SK-N-SH (cell line): ENCODE data around the gene SAPCD2. TPM values are rescaled to one million over a fixed set of nuclear protein-coding genes. Genes with fewer than 3 reads are reported as not detected.

ENCODE experiments used
- CTCF ChIA-PET: fragments of 300-600, 350-600 bp; formaldehyde crosslinking; extraction: SDS; loops from one replicate; lab custom pipeline; 2021; lab: Yijun Ruan, JAX
- POLR2A ChIA-PET: fragments of 350-600 bp; sonication (Branson Sonifier 250); formaldehyde crosslinking; extraction: SDS; loops from one replicate; lab custom pipeline; 2020; ENCODE audit warnings: antibody characterized with exemption, inconsistent platforms; lab: Yijun Ruan, JAX
- DNase-seq: peaks from one replicate; pipeline ENCODE4 v3.0.0; 2012
- H2AFZ ChIP-seq: fragments of 200-600 bp; sonication (generic); 2 replicates; pipeline ENCODE4 v1.8.1; 2016; ENCODE audit warnings: antibody characterized with exemption, mild to moderate bottlenecking, low read depth
- H3F3A ChIP-seq: fragments of 200-600 bp; sonication (generic); replicated peaks from 2 replicates; pipeline ENCODE3; 2016; ENCODE audit warnings: antibody characterized with exemption, mild to moderate bottlenecking; ENCODE audit not compliant: insufficient read depth
- H3K27ac ChIP-seq, 2 experiments: fragments of 200-500 bp in 1 of 2; fragments of 200-600 bp in 1 of 2; sonication (Bioruptor generic) in 1 of 2; sonication (generic), shearing (Covaris generic) in 1 of 2; 2 replicates each; pipeline versions ENCODE4 v1.5.1 to v1.6.1; 2014 to 2016; ENCODE audit warnings: low read depth in 2 of 2, inconsistent platforms in 1 of 2, low read length in 1 of 2, mild to moderate bottlenecking in 1 of 2, mixed read lengths in 1 of 2
- H3K27me3 ChIP-seq: fragments of 200-600 bp; sonication (generic), shearing (Covaris generic); 2 replicates; pipeline ENCODE4 v1.6.1; 2016; ENCODE audit warnings: mixed run types; ENCODE audit not compliant: insufficient read depth
- H3K36me3 ChIP-seq, 2 experiments: fragments of 200-500 bp in 1 of 2; fragments of 200-600 bp in 1 of 2; sonication (Bioruptor generic) in 1 of 2; sonication (generic) in 1 of 2; replicated peaks in 1 of 2; 2 replicates each; pipeline versions ENCODE3 to v1.5.1; 2014 to 2016; ENCODE audit warnings: low read length in 1 of 2, mild to moderate bottlenecking in 1 of 2; ENCODE audit not compliant: insufficient read depth in 2 of 2, control insufficient read depth in 1 of 2
- H3K4me1 ChIP-seq, 2 experiments: fragments of 200-500 bp in 1 of 2; fragments of 200-600 bp in 1 of 2; sonication (Bioruptor generic) in 1 of 2; sonication (generic), shearing (Covaris generic) in 1 of 2; 2 replicates each; pipeline versions ENCODE4 v1.5.1 to v1.6.1; 2014 to 2016; ENCODE audit warnings: low read depth in 1 of 2, low read length in 1 of 2, mixed run types in 1 of 2; ENCODE audit not compliant: insufficient read depth in 2 of 2, control insufficient read depth in 1 of 2
- H3K4me2 ChIP-seq: fragments of 200-600 bp; sonication (generic), shearing (Covaris generic); 2 replicates; pipeline ENCODE4 v1.6.1; 2017; ENCODE audit warnings: mixed run types
- H3K4me3 ChIP-seq, 2 experiments: fragments of 200-500 bp in 1 of 2; fragments of 200-600 bp in 1 of 2; sonication (Bioruptor generic) in 1 of 2; sonication (generic), shearing (Covaris generic) in 1 of 2; 2 replicates each; pipeline versions ENCODE4 v1.5.1 to v1.8.1; 2014 to 2016; ENCODE audit warnings: low read depth in 2 of 2, inconsistent platforms in 1 of 2, low read length in 1 of 2, mild to moderate bottlenecking in 1 of 2, mixed read lengths in 1 of 2, moderate library complexity in 1 of 2
- H3K79me2 ChIP-seq: fragments of 200-600 bp; sonication (generic); 2 replicates; pipeline ENCODE4 v1.8.1; 2017; ENCODE audit warnings: mild to moderate bottlenecking; ENCODE audit not compliant: insufficient read depth
- H3K9ac ChIP-seq: fragments of 200-600 bp; sonication (generic); 2 replicates; pipeline ENCODE4 v1.6.1; 2017; ENCODE audit warnings: mixed run types
- H3K9me2 ChIP-seq: fragments of 200-600 bp; sonication (generic); 2 replicates; pipeline ENCODE4 v1.6.1; 2017; ENCODE audit warnings: mixed run types
- H3K9me3 ChIP-seq: fragments of 200-600 bp; sonication (generic); 2 replicates; pipeline ENCODE4 v1.6.1; 2017; ENCODE audit warnings: mixed run types, mild to moderate bottlenecking, moderate library complexity
- H4K20me1 ChIP-seq: fragments of 200-600 bp; sonication (generic); 2 replicates; pipeline ENCODE4 v1.6.1; 2017; ENCODE audit warnings: mild to moderate bottlenecking, mixed run types; ENCODE audit not compliant: insufficient read depth
- CHD2 ChIP-seq: fragments of 150-350 bp; IDR thresholded peaks from 2 replicates; pipeline ENCODE4 v1.6.1; 2018; ENCODE audit warnings: low read length; ENCODE audit not compliant: partially characterized antibody
- ELF1 ChIP-seq: IDR thresholded peaks from 2 replicates; pipeline ENCODE4 v1.4.0; 2012
- EZH2phosphoT487 ChIP-seq: fragments of 200-600 bp; sonication (generic); IDR thresholded peaks from 2 replicates; pipeline ENCODE4 v1.6.1; 2017; ENCODE audit warnings: low read depth, mixed run types, mild to moderate bottlenecking, antibody characterized with exemption, moderate library complexity, borderline replicate concordance
- PBX3 ChIP-seq: IDR thresholded peaks from 2 replicates; pipeline ENCODE4; 2012
- POLR2AphosphoS5 ChIP-seq: IDR thresholded peaks from 2 replicates; pipeline ENCODE4 v1.6.1; 2012; ENCODE audit warnings: low read depth, low read length
- TCF12 ChIP-seq: IDR thresholded peaks from 2 replicates; pipeline ENCODE4 v1.4.0; 2012
- ZBTB33 ChIP-seq: IDR thresholded peaks from 2 replicates; pipeline ENCODE4 v1.4.0; 2012; ENCODE audit warnings: low read depth, borderline replicate concordance
- WGBS: methylation state at CpG from one replicate; pipeline ENCODE4 v1.1.6; 2017; ENCODE audit warnings: low lambda C conversion rate; 5-methylcytosine and 5-hydroxymethylcytosine counted together
- polyA plus RNA-seq, 3 experiments: library from polyadenylated mRNA; depleted of rRNA; stranded (reverse); fragments of >200 nt; gene quantifications; 2 replicates each; pipeline ENCODE4 v1.2.3, GENCODE V29; 2012
- TF ChIP-seq, protein P1 (sequence below): fragments of 200-600 bp; sonication (generic); IDR thresholded peaks from 2 replicates; pipeline ENCODE4 v1.6.1; 2017; ENCODE audit warnings: antibody characterized with exemption, mild to moderate bottlenecking, moderate library complexity
- TF ChIP-seq, protein P2 (sequence below): fragments of 150-350 bp; IDR thresholded peaks from 2 replicates; pipeline ENCODE4 v1.6.1; 2016; ENCODE audit warnings: mild to moderate bottlenecking, low read depth, low read length

SAPCD2 gene
- polyA plus RNA-seq, 1 of the 3 experiments (the other 2 are of a cell fraction) = 6.0 TPM

GRCh38 chr9:137021568-137021978 lies 48.8 kb downstream of the SAPCD2 start (continued):
- TF ChIP-seq, protein P1, sequence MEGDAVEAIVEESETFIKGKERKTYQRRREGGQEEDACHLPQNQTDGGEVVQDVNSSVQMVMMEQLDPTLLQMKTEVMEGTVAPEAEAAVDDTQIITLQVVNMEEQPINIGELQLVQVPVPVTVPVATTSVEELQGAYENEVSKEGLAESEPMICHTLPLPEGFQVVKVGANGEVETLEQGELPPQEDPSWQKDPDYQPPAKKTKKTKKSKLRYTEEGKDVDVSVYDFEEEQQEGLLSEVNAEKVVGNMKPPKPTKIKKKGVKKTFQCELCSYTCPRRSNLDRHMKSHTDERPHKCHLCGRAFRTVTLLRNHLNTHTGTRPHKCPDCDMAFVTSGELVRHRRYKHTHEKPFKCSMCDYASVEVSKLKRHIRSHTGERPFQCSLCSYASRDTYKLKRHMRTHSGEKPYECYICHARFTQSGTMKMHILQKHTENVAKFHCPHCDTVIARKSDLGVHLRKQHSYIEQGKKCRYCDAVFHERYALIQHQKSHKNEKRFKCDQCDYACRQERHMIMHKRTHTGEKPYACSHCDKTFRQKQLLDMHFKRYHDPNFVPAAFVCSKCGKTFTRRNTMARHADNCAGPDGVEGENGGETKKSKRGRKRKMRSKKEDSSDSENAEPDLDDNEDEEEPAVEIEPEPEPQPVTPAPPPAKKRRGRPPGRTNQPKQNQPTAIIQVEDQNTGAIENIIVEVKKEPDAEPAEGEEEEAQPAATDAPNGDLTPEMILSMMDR = no peak

DNA sequence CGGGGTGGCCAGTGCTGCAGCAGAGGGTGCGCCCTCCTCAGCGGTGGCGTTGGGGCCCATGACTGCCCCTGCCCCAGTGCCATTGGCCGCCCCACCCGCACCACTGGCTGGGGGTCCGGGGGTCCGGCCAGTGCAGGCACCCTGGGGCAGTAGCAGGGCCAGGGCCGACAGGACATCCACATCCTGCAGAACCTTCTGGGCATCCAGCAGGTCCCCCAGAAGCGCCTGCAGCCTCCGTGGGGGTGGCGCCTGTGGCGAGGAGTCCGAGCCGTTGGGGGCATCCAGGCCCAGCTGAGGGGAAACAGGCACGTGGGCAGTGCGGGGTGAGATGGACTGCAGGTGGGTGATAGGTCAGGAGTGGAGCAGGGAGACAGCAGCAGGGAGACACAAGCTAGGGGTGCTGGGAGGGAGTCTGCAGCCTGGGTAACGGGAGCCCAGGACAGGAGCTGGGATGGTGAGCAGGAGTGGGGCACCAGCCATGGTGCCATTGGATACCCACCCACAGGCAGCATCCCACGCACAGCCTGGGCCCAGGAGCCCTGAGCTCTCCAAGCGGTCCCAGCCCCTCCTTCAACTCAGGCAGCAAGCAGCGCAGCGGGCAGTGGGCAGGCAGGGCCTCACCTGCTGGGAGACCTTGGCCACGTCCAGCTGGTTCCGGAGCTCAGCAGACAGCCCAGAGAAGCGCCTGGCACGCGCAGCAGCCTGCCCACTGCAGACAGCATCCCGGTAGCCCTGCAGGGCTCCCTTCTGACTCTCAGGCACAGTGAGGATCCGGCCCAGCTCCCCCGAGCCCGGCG lies 49.4 kb downstream of the SAPCD2 start:
- H3F3A ChIP-seq = no peaks in the 10 kb centered on the region
- no peak for DNase-seq
- WGBS = 94% methylated on average over 14 of the region's 32 CpGs
- peaks cover 0 to 12% of the 10 kb centered on the region in 2 experiments; a peak in 1 of 4 replicates for H3K4me1 ChIP-seq
- no peak for TF ChIP-seq ELF1
- TF ChIP-seq POLR2AphosphoS5 = no peak
- no peak for TF ChIP-seq CHD2
- no peak for TF ChIP-seq ZBTB33
- TF ChIP-seq, protein P2, sequence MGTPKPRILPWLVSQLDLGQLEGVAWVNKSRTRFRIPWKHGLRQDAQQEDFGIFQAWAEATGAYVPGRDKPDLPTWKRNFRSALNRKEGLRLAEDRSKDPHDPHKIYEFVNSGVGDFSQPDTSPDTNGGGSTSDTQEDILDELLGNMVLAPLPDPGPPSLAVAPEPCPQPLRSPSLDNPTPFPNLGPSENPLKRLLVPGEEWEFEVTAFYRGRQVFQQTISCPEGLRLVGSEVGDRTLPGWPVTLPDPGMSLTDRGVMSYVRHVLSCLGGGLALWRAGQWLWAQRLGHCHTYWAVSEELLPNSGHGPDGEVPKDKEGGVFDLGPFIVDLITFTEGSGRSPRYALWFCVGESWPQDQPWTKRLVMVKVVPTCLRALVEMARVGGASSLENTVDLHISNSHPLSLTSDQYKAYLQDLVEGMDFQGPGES = no peak
- no peak for TF ChIP-seq PBX3
- TF ChIP-seq EZH2phosphoT487 = no peak
- TF ChIP-seq TCF12 = no peak
- H3K4me2 ChIP-seq = no peak overlapping the region
- no peak overlapping the region for H2AFZ ChIP-seq
- ChIA-PET CTCF (interaction anchor here (1.1 to 1.5 kb wide), 5 partner anchors 10 to 77 kb away, joined by 3 to 10 read pairs (median 4); partner anchors contain the start of genes FBXW5, FUT7 and PAXX), POLR2A (interaction anchor here (1.0 kb wide), 1 partner anchor 25 kb away, joined by 3 read pairs; the partner anchor contains the start of gene CLIC3)
- no peaks in the 10 kb centered on the region for H3K79me2 ChIP-seq
- H4K20me1 ChIP-seq = 0 out of 2 replicates have a peak, but pooled peaks cover 4% of the 10 kb centered on the region
- no peak overlapping the region for H3K9ac ChIP-seq
- no peaks in the 10 kb centered on the region for H3K9me2 ChIP-seq
- H3K27ac ChIP-seq = no peak overlapping the region
- H3K27me3 ChIP-seq = no peaks in the 10 kb centered on the region
- no peaks in the 10 kb centered on the region for H3K9me3 ChIP-seq
- peaks cover 0 to 9% of the 10 kb centered on the region in 2 experiments for H3K36me3 ChIP-seq
- no peak overlapping the region for H3K4me3 ChIP-seq
